Natural killer cell (primary cell): ENCODE results near the gene STARD10. TPM values are rescaled to one million over a fixed set of nuclear protein-coding genes. Genes with fewer than 3 reads are reported as not detected.

Source experiments
- ATAC-seq, 3 donors: fragments of 150-1000 bp in 2 of 3; fragments of 200-7000 bp in 1 of 3; cut with Tn5 transposase; 1 replicate in 1 of 3; 2 replicates in 2 of 3; pipeline ENCODE4 v1.10.0; 2021; ENCODE audit warnings: mild to moderate bottlenecking in 2 of 3, moderate library complexity in 2 of 3
- DNase-seq, 2 donors: peaks; one replicate each; pipeline versions ENCODE4 v3.0.0 to v3.0.0-alpha.2; 2013 to 2021; ENCODE audit warnings: mixed read lengths in 1 of 2
- H3K27ac ChIP-seq: one replicate; pipeline ENCODE4 v1.5.1; 2013; ENCODE audit warnings: mild to moderate bottlenecking, low read length
- H3K27me3 ChIP-seq: one replicate; pipeline ENCODE4 v1.6.1; 2013; ENCODE audit warnings: low read length; ENCODE audit not compliant: control insufficient read depth, insufficient read depth
- H3K36me3 ChIP-seq: one replicate; pipeline ENCODE4 v1.6.1; 2013; ENCODE audit warnings: low read length; ENCODE audit not compliant: control insufficient read depth, insufficient read depth
- H3K4me1 ChIP-seq: one replicate; pipeline ENCODE4 v1.6.1; 2013; ENCODE audit warnings: low read length; ENCODE audit not compliant: control insufficient read depth, insufficient read depth
- H3K4me3 ChIP-seq: one replicate; pipeline ENCODE4 v1.5.1; 2013; ENCODE audit warnings: low read length
- H3K9me3 ChIP-seq: one replicate; pipeline ENCODE4 v1.6.1; 2013; ENCODE audit warnings: low read length; ENCODE audit not compliant: control insufficient read depth, insufficient read depth
- H3K27ac Mint-ChIP-seq, 2 donors: one replicate each; pipeline ENCODE4 v1.8.0; 2022; ENCODE audit warnings: mild to moderate bottlenecking in 2 of 2, mixed read lengths in 2 of 2, moderate library complexity in 1 of 2
- H3K27me3 Mint-ChIP-seq, 2 donors: one replicate each; pipeline ENCODE4 v1.8.0; 2022; ENCODE audit warnings: low read depth in 2 of 2, mixed read lengths in 2 of 2
- H3K36me3 Mint-ChIP-seq: one replicate; pipeline ENCODE4 v1.8.0; 2022; ENCODE audit warnings: mixed read lengths
- H3K4me1 Mint-ChIP-seq, 2 donors: one replicate each; pipeline ENCODE4 v1.8.0; 2022; ENCODE audit warnings: mixed read lengths in 2 of 2
- H3K4me3 Mint-ChIP-seq: one replicate; pipeline ENCODE4 v1.8.0; 2022; ENCODE audit warnings: mild to moderate bottlenecking, moderate library complexity, mixed read lengths
- H3K9me3 Mint-ChIP-seq, 2 donors: one replicate each; pipeline ENCODE4 v1.8.0; 2022; ENCODE audit warnings: mixed read lengths in 2 of 2
- WGBS: methylation state at CpG from one replicate; pipeline ENCODE4 v1.1.7; 2013; ENCODE audit warnings: missing lambda C conversion rate; ENCODE audit not compliant: insufficient coverage; 5-methylcytosine and 5-hydroxymethylcytosine counted together
- intact Hi-C: fragments of 100-400 bp; cut with micrococcal nuclease; formaldehyde crosslinking; loops from one replicate; pipeline ENCODE4 v1.14.2; 2022
- total RNA-seq, 4 donors: library from RNA; stranded (reverse); fragments of 120-200 nt in 1 of 4; gene quantifications; one replicate each; pipeline versions ENCODE4 v1.2.3 to v1.2.4, GENCODE V29; 2013 to 2022
- TF ChIP-seq, protein P1 (sequence below): fragments of 200-600 bp; IDR thresholded peaks from one replicate; pipeline ENCODE4 v1.8.0; 2022; ENCODE audit warnings: antibody characterized with exemption

The STARD10 gene
- total RNA-seq, 3 donors from 2014 or later (not counting 1 experiment from before 2014, with no cell fraction given) = 10.9 to 17.3 (median 11.7) TPM

- no peaks in the 10 kb centered on the region for H3K36me3 Mint-ChIP-seq
- intact Hi-C loops = no loop called here
- TF ChIP-seq, protein P1, sequence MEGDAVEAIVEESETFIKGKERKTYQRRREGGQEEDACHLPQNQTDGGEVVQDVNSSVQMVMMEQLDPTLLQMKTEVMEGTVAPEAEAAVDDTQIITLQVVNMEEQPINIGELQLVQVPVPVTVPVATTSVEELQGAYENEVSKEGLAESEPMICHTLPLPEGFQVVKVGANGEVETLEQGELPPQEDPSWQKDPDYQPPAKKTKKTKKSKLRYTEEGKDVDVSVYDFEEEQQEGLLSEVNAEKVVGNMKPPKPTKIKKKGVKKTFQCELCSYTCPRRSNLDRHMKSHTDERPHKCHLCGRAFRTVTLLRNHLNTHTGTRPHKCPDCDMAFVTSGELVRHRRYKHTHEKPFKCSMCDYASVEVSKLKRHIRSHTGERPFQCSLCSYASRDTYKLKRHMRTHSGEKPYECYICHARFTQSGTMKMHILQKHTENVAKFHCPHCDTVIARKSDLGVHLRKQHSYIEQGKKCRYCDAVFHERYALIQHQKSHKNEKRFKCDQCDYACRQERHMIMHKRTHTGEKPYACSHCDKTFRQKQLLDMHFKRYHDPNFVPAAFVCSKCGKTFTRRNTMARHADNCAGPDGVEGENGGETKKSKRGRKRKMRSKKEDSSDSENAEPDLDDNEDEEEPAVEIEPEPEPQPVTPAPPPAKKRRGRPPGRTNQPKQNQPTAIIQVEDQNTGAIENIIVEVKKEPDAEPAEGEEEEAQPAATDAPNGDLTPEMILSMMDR = no peak
These were observed 38.6 kb upstream of the STARD10 start for GRCh38 chr11:72832301-72833082.

GRCh38 chr11:72831521-72832300 lies 37.9 kb upstream of the STARD10 start:
- 64% methylated on average over 12 of the region's 13 CpGs for WGBS
- H3K9me3 ChIP-seq = no peaks in the 10 kb centered on the region
- H3K4me3 Mint-ChIP-seq = no peak overlapping the region
- H3K9me3 Mint-ChIP-seq = no peaks in the 10 kb centered on the region
- H3K27me3 ChIP-seq = no peaks in the 10 kb centered on the region
- peaks cover 24% of the 10 kb centered on the region for H3K4me1 ChIP-seq
- H3K4me1 Mint-ChIP-seq = peaks cover 18 to 39% of the 10 kb centered on the region in 2 donors
- ATAC-seq (peak; percentile 53 to 64 (median 59)), DNase-seq (peak in 1 of 2 donors; percentile 73)
- peaks cover 27% of the 10 kb centered on the region for H3K36me3 ChIP-seq
- H3K27ac Mint-ChIP-seq = peak overlapping the region; percentile 69 to 95
- TF ChIP-seq, protein P1 = peak; percentile 79
- no peaks in the 10 kb centered on the region for H3K27me3 Mint-ChIP-seq
- H3K27ac ChIP-seq = no peak overlapping the region
- H3K36me3 Mint-ChIP-seq = no peaks in the 10 kb centered on the region
- intact Hi-C loops = loop anchor here (1.0 kb wide), 1 partner anchor 347 kb away; no protein-coding TSS in a partner anchor
- H3K4me3 ChIP-seq = no peak overlapping the region

More at GRCh38 chr11:72832301-72833082, 38.6 kb upstream of the STARD10 start:
- no peaks in the 10 kb centered on the region for H3K27me3 Mint-ChIP-seq
- no peaks in the 10 kb centered on the region for H3K9me3 ChIP-seq
- no peaks in the 10 kb centered on the region for H3K9me3 Mint-ChIP-seq
- peaks cover 26% of the 10 kb centered on the region for H3K36me3 ChIP-seq
- peaks cover 18 to 39% of the 10 kb centered on the region in 2 donors for H3K4me1 Mint-ChIP-seq
- DNase-seq = no peak
- no peak for ATAC-seq
- 79% methylated on average over 9 of the region's 9 CpGs for WGBS
- H3K27me3 ChIP-seq = no peaks in the 10 kb centered on the region
- no peak overlapping the region for H3K4me3 Mint-ChIP-seq
- H3K4me1 ChIP-seq = peaks cover 19% of the 10 kb centered on the region
- H3K4me3 ChIP-seq = no peak overlapping the region
- H3K27ac Mint-ChIP-seq = peak overlapping the region; percentile 74 to 95
- H3K27ac ChIP-seq = no peak overlapping the region

DNA sequence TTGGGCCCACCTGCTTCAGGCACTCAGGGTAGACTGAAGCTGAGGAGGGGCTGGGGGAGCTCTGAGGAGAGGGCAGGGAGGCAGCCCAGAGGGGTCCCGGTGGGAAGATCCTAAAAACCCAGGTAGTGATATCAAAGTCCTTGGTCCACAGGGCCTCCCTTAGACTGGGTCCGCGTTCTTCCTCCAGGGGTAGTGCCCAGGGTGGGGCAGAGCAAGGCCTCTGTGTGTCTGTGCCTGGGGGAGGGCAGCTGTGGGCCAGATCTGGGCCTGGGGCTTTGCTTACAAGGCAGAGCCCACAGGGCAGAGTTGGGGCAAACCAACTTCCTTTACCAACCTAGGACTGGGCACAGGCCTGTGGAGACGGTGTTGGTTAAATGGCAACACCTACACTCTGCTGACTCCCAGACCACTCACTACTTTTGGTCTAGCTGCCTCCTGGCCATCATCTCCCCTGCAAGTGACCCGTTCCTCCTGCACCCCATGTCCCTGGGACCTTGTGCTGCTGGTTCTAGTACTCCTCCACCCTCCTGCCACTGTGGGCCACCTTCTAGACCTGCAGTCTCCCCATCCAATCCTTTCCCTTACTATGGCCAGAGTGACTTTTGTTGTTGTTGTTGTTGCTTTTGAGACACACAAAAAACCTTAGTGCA lies 36.2 kb upstream of the STARD10 start:
- no peaks in the 10 kb centered on the region for H3K9me3 Mint-ChIP-seq
- TF ChIP-seq, protein P1 = no peak
- Histone ChIP-seq H3K27ac (no peak overlapping the region), H3K9me3 (no peaks in the 10 kb centered on the region), H3K27me3 (no peaks in the 10 kb centered on the region), H3K36me3 (peaks cover 34% of the 10 kb centered on the region), H3K4me3 (no peak overlapping the region), H3K4me1 (peaks cover 20% of the 10 kb centered on the region)
- no peaks in the 10 kb centered on the region for H3K36me3 Mint-ChIP-seq
- DNase-seq (no peak), ATAC-seq (no peak)
- peaks cover 15 to 34% of the 10 kb centered on the region in 2 donors for H3K4me1 Mint-ChIP-seq
- peak overlapping the region; percentile 93 to 95 for H3K27ac Mint-ChIP-seq
- H3K4me3 Mint-ChIP-seq = no peak overlapping the region
- intact Hi-C loops = no loop called here
- 92% methylated on average over 5 of the region's 5 CpGs for WGBS
- H3K27me3 Mint-ChIP-seq = no peaks in the 10 kb centered on the region
